Endothelial cell of umbilical vein (primary cell): ENCODE data around the gene TNNI3K. TPM values are rescaled to one million over a fixed set of nuclear protein-coding genes. Genes with fewer than 3 reads are reported as not detected.

ENCODE experiments used
- BruUV-seq: library from RNA; stranded (reverse); fragments of 400-500 nt; replicated peaks from 2 replicates; lab custom pipeline; 2021; lab: Mats Ljungman, UMichigan
- CTCF ChIA-PET: fragments of 300-600, 350-600 bp; sonication (Branson Sonifier 250); formaldehyde crosslinking; loops from one replicate; lab custom pipeline; 2021; ENCODE audit warnings: antibody characterized with exemption, inconsistent platforms; lab: Charles Lee
- POLR2A ChIA-PET: fragments of 300-600, 350-600 bp; sonication (Branson Sonifier 250); formaldehyde crosslinking; loops from one replicate; lab custom pipeline; 2021; ENCODE audit warnings: antibody characterized with exemption, inconsistent platforms; lab: Charles Lee
- DNase-seq: peaks from one replicate; pipeline ENCODE4 v3.0.0-alpha.2; 2011; ENCODE audit warnings: low read depth, low spot score
- FAIRE-seq: peaks from 2 replicates; lab custom pipeline; 2011; peaks lifted over from hg19 to GRCh38; lab: Jason Lieb, UNC
- H2AFZ ChIP-seq: 2 replicates; pipeline ENCODE4 v1.6.0; 2012; ENCODE audit warnings: low read depth, low read length, control low read depth, inconsistent platforms
- H3K27ac ChIP-seq: 2 replicates; pipeline ENCODE4 v1.5.1; 2011; ENCODE audit warnings: low read depth, mild to moderate bottlenecking, control low read depth, low read length, moderate library complexity; ENCODE audit not compliant: insufficient read depth
- H3K27me3 ChIP-seq, 2 experiments: 2 replicates each; pipeline versions ENCODE4 v1.6.0 to v1.6.1; 2011; ENCODE audit warnings: low read length in 2 of 2, mixed read lengths in 1 of 2; ENCODE audit not compliant: control insufficient read depth in 2 of 2, insufficient read depth in 2 of 2
- H3K36me3 ChIP-seq, 2 experiments: 2 replicates in 1 of 2; 3 replicates in 1 of 2; pipeline ENCODE4 v1.5.1; 2011; ENCODE audit warnings: low read length in 2 of 2, mild to moderate bottlenecking in 1 of 2, moderate library complexity in 1 of 2; ENCODE audit not compliant: control insufficient read depth in 2 of 2, insufficient read depth in 2 of 2; ENCODE audit errors: extremely low read depth in 1 of 2
- H3K4me1 ChIP-seq: 3 replicates; pipeline ENCODE4 v1.5.1; 2011; ENCODE audit warnings: mild to moderate bottlenecking, low read length; ENCODE audit not compliant: control insufficient read depth, insufficient read depth; ENCODE audit errors: extremely low read depth
- H3K4me2 ChIP-seq: 2 replicates; pipeline ENCODE4 v1.6.1; 2011; ENCODE audit warnings: low read length, control low read depth, mixed read lengths; ENCODE audit not compliant: insufficient read depth
- H3K4me3 ChIP-seq, 3 experiments: fragments of 200-600 bp in 1 of 3; sonication (generic), shearing (Covaris generic) in 1 of 3; replicated peaks in 1 of 3; 2 replicates each; pipeline ENCODE4 v1.5.1; 2011 to 2016; ENCODE audit warnings: control low read depth in 3 of 3, low read length in 3 of 3, mild to moderate bottlenecking in 2 of 3, inconsistent platforms in 1 of 3, low read depth in 1 of 3, moderate library complexity in 1 of 3; ENCODE audit not compliant: insufficient read depth in 1 of 3
- H3K79me2 ChIP-seq: 2 replicates; pipeline ENCODE4 v1.6.0; 2012; ENCODE audit warnings: low read length, inconsistent platforms; ENCODE audit not compliant: control insufficient read depth, insufficient read depth
- H3K9ac ChIP-seq: replicated peaks from 2 replicates; pipeline ENCODE3; 2011; ENCODE audit warnings: low read length, control low read depth; ENCODE audit not compliant: insufficient read depth; ENCODE audit errors: extremely low read depth
- H3K9me1 ChIP-seq: replicated peaks from 3 replicates; pipeline ENCODE4 v1.6.0; 2011; ENCODE audit warnings: mild to moderate bottlenecking, low read length; ENCODE audit not compliant: control insufficient read depth, insufficient read depth; ENCODE audit errors: extremely low read depth
- H3K9me3 ChIP-seq: replicated peaks from 2 replicates; pipeline ENCODE4 v1.5.1; 2012; ENCODE audit warnings: low read length, inconsistent platforms; ENCODE audit not compliant: control insufficient read depth, insufficient read depth
- H4K20me1 ChIP-seq: replicated peaks from 2 replicates; pipeline ENCODE3; 2011; ENCODE audit warnings: mild to moderate bottlenecking, low read length; ENCODE audit not compliant: control insufficient read depth, insufficient read depth; ENCODE audit errors: extremely low read depth
- CTCF ChIP-seq, 2 donors: IDR thresholded peaks; 1 replicate in 1 of 2; 2 replicates in 1 of 2; pipeline ENCODE4 v1.5.1; 2011; ENCODE audit warnings: low read length in 2 of 2, mild to moderate bottlenecking in 2 of 2, moderate library complexity in 2 of 2, control low read depth in 1 of 2, inconsistent platforms in 1 of 2, low read depth in 1 of 2; ENCODE audit not compliant: insufficient read depth in 1 of 2; ENCODE audit errors: extremely low read depth in 1 of 2
- EZH2 ChIP-seq: IDR thresholded peaks from 2 replicates; pipeline ENCODE4 v1.6.1; 2012; ENCODE audit warnings: borderline replicate concordance, low read depth, mild to moderate bottlenecking, moderate library complexity, low read length, inconsistent platforms; ENCODE audit not compliant: severe bottlenecking
- FOS ChIP-seq: IDR thresholded peaks from 2 replicates; pipeline ENCODE4 v1.6.1; 2011; ENCODE audit warnings: mild to moderate bottlenecking, low read length, moderate library complexity, borderline replicate concordance; ENCODE audit not compliant: insufficient read depth
- GATA2 ChIP-seq: IDR thresholded peaks from 2 replicates; pipeline ENCODE4 v1.7.0; 2011; ENCODE audit warnings: low read depth, mild to moderate bottlenecking, moderate library complexity, mixed read lengths, low read length; ENCODE audit not compliant: insufficient read length, insufficient read depth
- JUN ChIP-seq: IDR thresholded peaks from 2 replicates; pipeline ENCODE4 v1.6.1; 2011; ENCODE audit warnings: borderline replicate concordance, low read depth; ENCODE audit not compliant: insufficient read length, insufficient read depth
- MYC ChIP-seq: IDR thresholded peaks from one replicate; pipeline ENCODE4 v1.6.1; 2011; ENCODE audit warnings: mild to moderate bottlenecking, low read depth, low read length
- POLR2A ChIP-seq: IDR thresholded peaks from 2 replicates; pipeline ENCODE4 v1.6.1; 2012; ENCODE audit warnings: low read depth, mild to moderate bottlenecking, control low read depth, low read length
- POLR2AphosphoS5 ChIP-seq: IDR thresholded peaks from 2 replicates; pipeline ENCODE4 v1.6.1; 2012; ENCODE audit warnings: low read depth, mild to moderate bottlenecking, control low read depth, low read length, moderate library complexity; ENCODE audit not compliant: insufficient read depth
- dilution Hi-C: fragments of 300-500 bp; cut with MboI; formaldehyde crosslinking; loops from one replicate; pipeline ENCODE4 v1.15.0; 2019; ENCODE audit warnings: low sequenced_read_pairs; ENCODE audit not compliant: extremely low pct_ligation_motif_present
- intact Hi-C: fragments of 100-400 bp; cut with micrococcal nuclease; formaldehyde crosslinking; loops from one replicate; pipeline ENCODE4 v1.10.0; 2022
- polyA plus RNA-seq, 4 experiments: library from polyadenylated mRNA; depleted of rRNA in 3 of 4; stranded (reverse) in 3 of 4; unstranded in 1 of 4; fragments of >200 nt; gene quantifications; 2 replicates each; pipeline versions ENCODE4 v1.2.1 to v1.2.3, GENCODE V29; 2011 to 2012; ENCODE audit warnings: missing spikeins in 1 of 4
- total RNA-seq: library from RNA; stranded (reverse); gene quantifications from 2 replicates; pipeline ENCODE4 v1.2.3, GENCODE V29; 2021
- TF ChIP-seq, protein P1 (sequence below): IDR thresholded peaks from 2 replicates; pipeline ENCODE4 v1.6.1; 2011; ENCODE audit not compliant: insufficient read depth, insufficient read length

TNNI3K gene
- total and polyA plus RNA-seq, 2 donors (not counting 3 experiments of a cell fraction or from before 2014, with no cell fraction given) = 0.69 TPM; not detected in 1

DNA sequence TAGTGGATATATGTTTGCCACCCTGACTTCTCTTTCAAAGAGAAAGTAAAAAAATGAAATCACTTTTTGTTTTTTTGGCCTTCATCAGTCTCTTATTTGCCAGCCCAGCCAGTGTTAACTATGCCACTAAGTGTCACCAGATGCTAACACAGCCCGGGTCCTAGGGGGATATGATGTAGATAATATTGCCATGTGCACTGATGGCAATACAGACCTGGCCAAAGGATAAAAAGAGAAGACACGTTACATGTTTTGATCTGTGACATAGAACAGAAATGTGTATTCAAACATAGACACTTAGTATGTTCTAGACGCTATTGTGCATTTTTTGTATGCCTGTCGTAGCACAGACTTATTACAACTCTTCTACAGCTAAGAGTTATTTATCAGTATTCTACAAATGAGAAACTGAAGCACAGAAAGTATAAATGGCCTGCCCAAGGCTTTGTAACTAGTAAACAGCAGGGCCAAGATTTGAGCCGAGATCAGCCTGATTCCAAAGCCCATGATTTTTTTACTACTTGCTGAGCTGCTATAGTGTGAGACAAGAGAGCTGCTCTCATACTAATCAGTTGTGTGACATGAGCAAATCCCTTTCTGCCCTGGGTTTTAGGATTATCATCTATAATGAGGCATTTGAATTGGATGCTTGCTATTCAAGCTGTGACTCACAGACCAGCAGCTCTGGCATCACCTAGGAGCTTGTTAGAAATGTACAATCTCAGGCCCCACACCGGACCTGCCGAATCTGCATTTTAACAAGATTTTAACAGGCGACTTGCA, 270.9 kb downstream of the TNNI3K start:
- Histone ChIP-seq H3K9ac (no peak overlapping the region), H3K9me1 (no peaks in the 10 kb centered on the region), H3K79me2 (no peaks in the 10 kb centered on the region), H3K9me3 (no peaks in the 10 kb centered on the region), H3K4me1 (no peaks in the 10 kb centered on the region), H3K27me3 (no peaks in the 10 kb centered on the region), H3K4me3 (no peak overlapping the region), H3K36me3 (no peaks in the 10 kb centered on the region), H3K27ac (no peak overlapping the region), H3K4me2 (no peak overlapping the region), H2AFZ (no peak overlapping the region), H4K20me1 (no peaks in the 10 kb centered on the region)
- no peak for TF ChIP-seq CTCF (IDR thresholded peaks at IDR 0.05; ENCODE audit: extremely low read depth in 1 of 2, insufficient read depth in 1 of 2, low read depth in 1 of 2, low read length in 2 of 2)
- TF ChIP-seq MYC = no peak
- no peak for TF ChIP-seq POLR2AphosphoS5
- TF ChIP-seq GATA2 = no peak
- no TSS peak for BruUV-seq
- dilution Hi-C loops (no loop called here), intact Hi-C loops (no loop called here)
- DNase-seq (no peak), FAIRE-seq (no peak)
- POLR2A ChIA-PET = no interaction called here
- CTCF ChIA-PET = no interaction called here

- H3K9me1 ChIP-seq = no peaks in the 10 kb centered on the region
- ChIA-PET CTCF (no interaction called here), POLR2A (no interaction called here)
- no peaks in the 10 kb centered on the region for H4K20me1 ChIP-seq
- H3K79me2 ChIP-seq = no peaks in the 10 kb centered on the region
- TF ChIP-seq JUN (no peak), FOS (no peak), MYC (no peak), POLR2AphosphoS5 (no peak), GATA2 (no peak), CTCF (IDR thresholded peaks at IDR 0.05; ENCODE audit: extremely low read depth in 1 of 2, insufficient read depth in 1 of 2, low read depth in 1 of 2, low read length in 2 of 2) (no peak), POLR2A (no peak), EZH2 (no peak)
- TF ChIP-seq, protein P1, sequence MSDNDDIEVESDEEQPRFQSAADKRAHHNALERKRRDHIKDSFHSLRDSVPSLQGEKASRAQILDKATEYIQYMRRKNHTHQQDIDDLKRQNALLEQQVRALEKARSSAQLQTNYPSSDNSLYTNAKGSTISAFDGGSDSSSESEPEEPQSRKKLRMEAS = no peak
- H3K36me3 ChIP-seq = no peaks in the 10 kb centered on the region
- H3K9ac ChIP-seq = no peak overlapping the region
- no peak for FAIRE-seq
- no peaks in the 10 kb centered on the region for H3K4me1 ChIP-seq
- no peaks in the 10 kb centered on the region for H3K27me3 ChIP-seq
- H3K4me2 ChIP-seq = no peak overlapping the region
- H3K27ac ChIP-seq = no peak overlapping the region
- H3K9me3 ChIP-seq = no peaks in the 10 kb centered on the region
- no peak overlapping the region for H3K4me3 ChIP-seq
- dilution Hi-C loops (no loop called here), intact Hi-C loops (no loop called here)
- DNase-seq = no peak
- no TSS peak for BruUV-seq
- no peak overlapping the region for H2AFZ ChIP-seq
These were observed 273.3 kb downstream of the TNNI3K start for GRCh38 chr1:74508449-74508848.
